Stimulated activated CD4-positive, alpha-beta T cell treated with anti-CD3 and anti-CD28 coated beads, Interleukin-4, amount 100 ng/mL, for 1 hour (primary cell): ENCODE data around the gene SLIT1.

Source experiments
- DNase-seq: peaks from one replicate; pipeline ENCODE4 v3.0.0-alpha.2; 2020

Gene SLIT1

GRCh38 chr10:97017474-97017903 lies 168.3 kb downstream of the SLIT1 start:
- DNase-seq, result no peak

- no peak for DNase-seq
Observed at GRCh38 chr10:97016728-97017473, 168.9 kb downstream of the SLIT1 start.

- no peak for DNase-seq
Observed at GRCh38 chr10:97015240-97015639, 170.5 kb downstream of the SLIT1 start.

GRCh38 chr10:97013983-97014382 lies 171.8 kb downstream of the SLIT1 start:
- no peak for DNase-seq

GRCh38 chr10:97013568-97013967 lies 172.2 kb downstream of the SLIT1 start:
- DNase-seq, result no peak

- no peak for DNase-seq
Observed at GRCh38 chr10:97012470-97012869, 173.3 kb downstream of the SLIT1 start.

GRCh38 chr10:97011397-97011796 lies 174.4 kb downstream of the SLIT1 start:
- DNase-seq, result no peak

- DNase-seq, result no peak
Observed at GRCh38 chr10:97010695-97011206, 175.0 kb downstream of the SLIT1 start.

GRCh38 chr10:97007417-97007816 lies 178.3 kb downstream of the SLIT1 start:
- no peak for DNase-seq

GRCh38 chr10:97006364-97006763 lies 179.4 kb downstream of the SLIT1 start:
- DNase-seq, result no peak

GRCh38 chr10:97005349-97005748 lies 180.4 kb downstream of the SLIT1 start:
- DNase-seq, result no peak

GRCh38 chr10:97004591-97004990 lies 181.2 kb downstream of the SLIT1 start:
- DNase-seq, result no peak

GRCh38 chr10:97003804-97004201 lies 182.0 kb downstream of the SLIT1 start:
- no peak for DNase-seq

GRCh38 chr10:97003151-97003803 lies 182.5 kb downstream of the SLIT1 start:
- no peak for DNase-seq

GRCh38 chr10:97002670-97003069 lies 183.1 kb downstream of the SLIT1 start:
- DNase-seq, result no peak

- no peak for DNase-seq
Observed at GRCh38 chr10:97001183-97001991, 184.4 kb downstream of the SLIT1 start.

- no peak for DNase-seq
Observed at GRCh38 chr10:97000487-97001182, 185.1 kb downstream of the SLIT1 start.

GRCh38 chr10:96999987-97000386 lies 185.8 kb downstream of the SLIT1 start:
- no peak for DNase-seq

- no peak for DNase-seq
Observed at GRCh38 chr10:96999337-96999736, 186.4 kb downstream of the SLIT1 start.

- DNase-seq, result no peak
Observed at GRCh38 chr10:96998329-96998888, 187.3 kb downstream of the SLIT1 start.

- DNase-seq, result no peak
Observed at GRCh38 chr10:96996275-96996965, 189.3 kb downstream of the SLIT1 start.

- no peak for DNase-seq
Observed at GRCh38 chr10:96995851-96996250, 189.9 kb downstream of the SLIT1 start.
